H1 (cell line): ENCODE data around the gene IYD. TPM values are rescaled to one million over a fixed set of nuclear protein-coding genes. Genes with fewer than 3 reads are reported as not detected.

Experiments
- CEBPB ChIP-seq: IDR thresholded peaks from 2 replicates; pipeline ENCODE4 v1.6.1; 2012; ENCODE audit warnings: low read depth, low read length
- EP300 ChIP-seq, 2 experiments: IDR thresholded peaks; 1 replicate in 1 of 2; 2 replicates in 1 of 2; pipeline ENCODE4 v1.6.1; 2011 to 2012; ENCODE audit warnings: low read depth in 2 of 2, low read length in 2 of 2, mild to moderate bottlenecking in 2 of 2, borderline replicate concordance in 1 of 2, inconsistent platforms in 1 of 2, moderate library complexity in 1 of 2
- HDAC6 ChIP-seq: IDR thresholded peaks from one replicate; pipeline ENCODE4 v1.7.1; 2012; ENCODE audit warnings: low read depth, mild to moderate bottlenecking, inconsistent platforms, low read length, moderate library complexity
- JUND ChIP-seq: IDR thresholded peaks from 2 replicates; pipeline ENCODE4 v1.6.1; 2011; ENCODE audit warnings: mild to moderate bottlenecking, improper control_type of control experiment, low read length
- POLR2A ChIP-seq, 2 experiments: IDR thresholded peaks; 1 replicate in 1 of 2; 2 replicates in 1 of 2; pipeline ENCODE4 v1.6.1; 2011; ENCODE audit warnings: low read depth in 2 of 2, low read length in 2 of 2, mild to moderate bottlenecking in 2 of 2; ENCODE audit errors: control extremely low read depth in 1 of 2
- POLR2AphosphoS5 ChIP-seq: IDR thresholded peaks from 2 replicates; pipeline ENCODE4 v1.6.1; 2011; ENCODE audit warnings: low read depth, low read length
- RAD21 ChIP-seq, 2 experiments: IDR thresholded peaks in 1 of 2; conservative IDR thresholded peaks in 1 of 2; 2 replicates each; pipeline ENCODE4 v1.6.1; 2011; ENCODE audit warnings: low read depth in 2 of 2, low read length in 2 of 2, improper control_type of control experiment in 1 of 2, inconsistent platforms in 1 of 2, mild to moderate bottlenecking in 1 of 2, moderate library complexity in 1 of 2
- polyA plus RNA-seq, 7 experiments: library from polyadenylated mRNA; depleted of rRNA in 3 of 7; stranded (reverse) in 5 of 7; unstranded in 2 of 7; fragments of >200 nt in 5 of 7; fragments of 200-250 nt in 2 of 7; gene quantifications; 1 replicate in 5 of 7; 2 replicates in 1 of 7; 4 replicates in 1 of 7; pipeline versions ENCODE4 v1.2.1 to v1.2.3, GENCODE V29; 2011 to 2013; ENCODE audit warnings: missing spikeins in 2 of 7, mixed read lengths in 2 of 7
- total RNA-seq: library from RNA; stranded (reverse); fragmentation: NEBNext Ultra II Directional; extraction: Animal tissue kit (Norgen Biotek cat#: 25700); gene quantifications from 2 replicates; pipeline ENCODE4 v1.2.1, GENCODE V29; 2021
- TF ChIP-seq, protein P1 (sequence below): fragments of 300-600 bp; sonication (generic); IDR thresholded peaks from 2 replicates; pipeline ENCODE4 v1.7.1; 2012; ENCODE audit warnings: low read length, moderate library complexity, mild to moderate bottlenecking, inconsistent platforms; ENCODE audit not compliant: insufficient replicate concordance

IYD gene
- total and polyA plus RNA-seq, 2 of the 8 experiments (the other 6 are each of a cell fraction or from before 2014, with no cell fraction given): not detected

DNA sequence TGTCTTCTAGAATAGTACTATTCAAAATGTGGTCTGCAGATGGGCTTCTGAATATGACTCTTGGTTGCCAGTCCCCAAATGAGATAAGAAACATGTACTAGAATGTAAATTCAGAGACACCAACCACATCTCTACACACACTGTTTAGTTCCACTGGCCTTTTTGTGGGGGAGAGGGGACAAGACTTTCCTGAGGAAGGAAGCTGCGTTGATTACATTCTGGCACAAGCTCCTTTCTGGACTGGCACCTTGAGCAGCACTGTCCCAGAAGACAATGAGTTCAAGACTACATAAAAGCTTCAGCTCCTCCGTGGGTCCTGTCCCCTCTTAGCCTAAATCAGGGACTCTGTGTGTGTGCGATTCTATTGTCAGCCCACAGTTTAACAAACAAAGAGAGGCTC is 6.9 kb upstream of the IYD start (continued):
- TF ChIP-seq, protein P1, sequence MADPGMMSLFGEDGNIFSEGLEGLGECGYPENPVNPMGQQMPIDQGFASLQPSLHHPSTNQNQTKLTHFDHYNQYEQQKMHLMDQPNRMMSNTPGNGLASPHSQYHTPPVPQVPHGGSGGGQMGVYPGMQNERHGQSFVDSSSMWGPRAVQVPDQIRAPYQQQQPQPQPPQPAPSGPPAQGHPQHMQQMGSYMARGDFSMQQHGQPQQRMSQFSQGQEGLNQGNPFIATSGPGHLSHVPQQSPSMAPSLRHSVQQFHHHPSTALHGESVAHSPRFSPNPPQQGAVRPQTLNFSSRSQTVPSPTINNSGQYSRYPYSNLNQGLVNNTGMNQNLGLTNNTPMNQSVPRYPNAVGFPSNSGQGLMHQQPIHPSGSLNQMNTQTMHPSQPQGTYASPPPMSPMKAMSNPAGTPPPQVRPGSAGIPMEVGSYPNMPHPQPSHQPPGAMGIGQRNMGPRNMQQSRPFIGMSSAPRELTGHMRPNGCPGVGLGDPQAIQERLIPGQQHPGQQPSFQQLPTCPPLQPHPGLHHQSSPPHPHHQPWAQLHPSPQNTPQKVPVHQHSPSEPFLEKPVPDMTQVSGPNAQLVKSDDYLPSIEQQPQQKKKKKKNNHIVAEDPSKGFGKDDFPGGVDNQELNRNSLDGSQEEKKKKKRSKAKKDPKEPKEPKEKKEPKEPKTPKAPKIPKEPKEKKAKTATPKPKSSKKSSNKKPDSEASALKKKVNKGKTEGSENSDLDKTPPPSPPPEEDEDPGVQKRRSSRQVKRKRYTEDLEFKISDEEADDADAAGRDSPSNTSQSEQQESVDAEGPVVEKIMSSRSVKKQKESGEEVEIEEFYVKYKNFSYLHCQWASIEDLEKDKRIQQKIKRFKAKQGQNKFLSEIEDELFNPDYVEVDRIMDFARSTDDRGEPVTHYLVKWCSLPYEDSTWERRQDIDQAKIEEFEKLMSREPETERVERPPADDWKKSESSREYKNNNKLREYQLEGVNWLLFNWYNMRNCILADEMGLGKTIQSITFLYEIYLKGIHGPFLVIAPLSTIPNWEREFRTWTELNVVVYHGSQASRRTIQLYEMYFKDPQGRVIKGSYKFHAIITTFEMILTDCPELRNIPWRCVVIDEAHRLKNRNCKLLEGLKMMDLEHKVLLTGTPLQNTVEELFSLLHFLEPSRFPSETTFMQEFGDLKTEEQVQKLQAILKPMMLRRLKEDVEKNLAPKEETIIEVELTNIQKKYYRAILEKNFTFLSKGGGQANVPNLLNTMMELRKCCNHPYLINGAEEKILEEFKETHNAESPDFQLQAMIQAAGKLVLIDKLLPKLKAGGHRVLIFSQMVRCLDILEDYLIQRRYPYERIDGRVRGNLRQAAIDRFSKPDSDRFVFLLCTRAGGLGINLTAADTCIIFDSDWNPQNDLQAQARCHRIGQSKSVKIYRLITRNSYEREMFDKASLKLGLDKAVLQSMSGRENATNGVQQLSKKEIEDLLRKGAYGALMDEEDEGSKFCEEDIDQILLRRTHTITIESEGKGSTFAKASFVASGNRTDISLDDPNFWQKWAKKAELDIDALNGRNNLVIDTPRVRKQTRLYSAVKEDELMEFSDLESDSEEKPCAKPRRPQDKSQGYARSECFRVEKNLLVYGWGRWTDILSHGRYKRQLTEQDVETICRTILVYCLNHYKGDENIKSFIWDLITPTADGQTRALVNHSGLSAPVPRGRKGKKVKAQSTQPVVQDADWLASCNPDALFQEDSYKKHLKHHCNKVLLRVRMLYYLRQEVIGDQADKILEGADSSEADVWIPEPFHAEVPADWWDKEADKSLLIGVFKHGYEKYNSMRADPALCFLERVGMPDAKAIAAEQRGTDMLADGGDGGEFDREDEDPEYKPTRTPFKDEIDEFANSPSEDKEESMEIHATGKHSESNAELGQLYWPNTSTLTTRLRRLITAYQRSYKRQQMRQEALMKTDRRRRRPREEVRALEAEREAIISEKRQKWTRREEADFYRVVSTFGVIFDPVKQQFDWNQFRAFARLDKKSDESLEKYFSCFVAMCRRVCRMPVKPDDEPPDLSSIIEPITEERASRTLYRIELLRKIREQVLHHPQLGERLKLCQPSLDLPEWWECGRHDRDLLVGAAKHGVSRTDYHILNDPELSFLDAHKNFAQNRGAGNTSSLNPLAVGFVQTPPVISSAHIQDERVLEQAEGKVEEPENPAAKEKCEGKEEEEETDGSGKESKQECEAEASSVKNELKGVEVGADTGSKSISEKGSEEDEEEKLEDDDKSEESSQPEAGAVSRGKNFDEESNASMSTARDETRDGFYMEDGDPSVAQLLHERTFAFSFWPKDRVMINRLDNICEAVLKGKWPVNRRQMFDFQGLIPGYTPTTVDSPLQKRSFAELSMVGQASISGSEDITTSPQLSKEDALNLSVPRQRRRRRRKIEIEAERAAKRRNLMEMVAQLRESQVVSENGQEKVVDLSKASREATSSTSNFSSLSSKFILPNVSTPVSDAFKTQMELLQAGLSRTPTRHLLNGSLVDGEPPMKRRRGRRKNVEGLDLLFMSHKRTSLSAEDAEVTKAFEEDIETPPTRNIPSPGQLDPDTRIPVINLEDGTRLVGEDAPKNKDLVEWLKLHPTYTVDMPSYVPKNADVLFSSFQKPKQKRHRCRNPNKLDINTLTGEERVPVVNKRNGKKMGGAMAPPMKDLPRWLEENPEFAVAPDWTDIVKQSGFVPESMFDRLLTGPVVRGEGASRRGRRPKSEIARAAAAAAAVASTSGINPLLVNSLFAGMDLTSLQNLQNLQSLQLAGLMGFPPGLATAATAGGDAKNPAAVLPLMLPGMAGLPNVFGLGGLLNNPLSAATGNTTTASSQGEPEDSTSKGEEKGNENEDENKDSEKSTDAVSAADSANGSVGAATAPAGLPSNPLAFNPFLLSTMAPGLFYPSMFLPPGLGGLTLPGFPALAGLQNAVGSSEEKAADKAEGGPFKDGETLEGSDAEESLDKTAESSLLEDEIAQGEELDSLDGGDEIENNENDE: no peak
- TF ChIP-seq POLR2AphosphoS5: no peak
- TF ChIP-seq HDAC6: no peak
- TF ChIP-seq EP300 (IDR thresholded peaks at IDR 0.05; ENCODE audit: borderline replicate concordance in 1 of 2, low read depth in 2 of 2, low read length in 2 of 2): no peak
- TF ChIP-seq RAD21 (IDR thresholded peaks at IDR 0.05 in 1 of 2, conservative IDR thresholded peaks at IDR 0.05 in 1 of 2; ENCODE audit: low read depth in 2 of 2, low read length in 2 of 2): no peak
- TF ChIP-seq JUND: no peak
- no peak for TF ChIP-seq CEBPB
- no peak for TF ChIP-seq POLR2A (IDR thresholded peaks at IDR 0.05; ENCODE audit: control extremely low read depth in 1 of 2, low read depth in 2 of 2, low read length in 2 of 2)
